ENCODE measurements around the gene FEZ2. TPM values are rescaled to one million over a fixed set of nuclear protein-coding genes. Genes with fewer than 3 reads are reported as not detected.

Gene FEZ2
- total and polyA plus RNA-seq, 9 of the 15 experiments (the other 6 are each of a cell fraction or from before 2014, with no cell fraction given), result 9.9 to 35.5 (median 20.1) TPM

DNA sequence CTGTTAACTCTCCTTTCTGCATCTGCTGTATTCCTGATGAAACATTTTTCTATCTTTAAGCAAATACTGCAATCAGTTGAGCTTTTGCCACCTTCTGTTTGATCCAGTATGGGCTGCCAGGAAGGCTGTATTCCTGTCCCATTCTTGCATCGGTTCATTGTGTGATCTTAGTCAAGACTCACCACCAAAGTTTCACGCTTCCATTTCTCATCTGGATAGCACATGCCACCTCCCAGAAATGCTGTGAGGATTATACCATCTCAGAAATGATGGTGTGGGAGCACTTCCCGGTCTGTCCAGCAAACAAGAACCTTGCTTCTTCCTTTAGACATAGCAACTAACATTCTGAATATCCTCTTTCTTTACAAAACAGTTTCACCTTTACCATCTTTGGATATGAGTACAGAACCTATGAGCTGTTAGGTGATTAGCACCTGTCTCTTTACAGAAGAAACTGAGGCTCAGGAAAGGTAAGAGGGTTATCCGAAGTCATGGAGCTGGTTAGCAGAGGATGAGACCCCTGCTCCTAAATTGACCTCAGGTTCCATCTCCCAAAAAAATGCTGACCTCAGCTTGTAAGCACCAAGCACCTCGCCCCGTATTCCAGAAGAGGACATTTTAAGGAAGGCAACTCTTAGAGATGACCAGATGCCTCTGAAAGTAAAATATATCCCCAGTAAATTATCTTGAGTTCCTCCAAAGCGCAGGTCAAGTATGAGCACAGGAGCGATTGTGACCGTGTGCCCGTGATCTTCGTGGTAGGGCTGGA, 56.8 kb downstream of the FEZ2 start (continued):
- TF ChIP-seq, protein P1, sequence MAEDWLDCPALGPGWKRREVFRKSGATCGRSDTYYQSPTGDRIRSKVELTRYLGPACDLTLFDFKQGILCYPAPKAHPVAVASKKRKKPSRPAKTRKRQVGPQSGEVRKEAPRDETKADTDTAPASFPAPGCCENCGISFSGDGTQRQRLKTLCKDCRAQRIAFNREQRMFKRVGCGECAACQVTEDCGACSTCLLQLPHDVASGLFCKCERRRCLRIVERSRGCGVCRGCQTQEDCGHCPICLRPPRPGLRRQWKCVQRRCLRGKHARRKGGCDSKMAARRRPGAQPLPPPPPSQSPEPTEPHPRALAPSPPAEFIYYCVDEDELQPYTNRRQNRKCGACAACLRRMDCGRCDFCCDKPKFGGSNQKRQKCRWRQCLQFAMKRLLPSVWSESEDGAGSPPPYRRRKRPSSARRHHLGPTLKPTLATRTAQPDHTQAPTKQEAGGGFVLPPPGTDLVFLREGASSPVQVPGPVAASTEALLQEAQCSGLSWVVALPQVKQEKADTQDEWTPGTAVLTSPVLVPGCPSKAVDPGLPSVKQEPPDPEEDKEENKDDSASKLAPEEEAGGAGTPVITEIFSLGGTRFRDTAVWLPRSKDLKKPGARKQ (CRISPR knock-in tag; IDR thresholded peaks at IDR 0.05), result no peak
- TF ChIP-seq, protein P2, sequence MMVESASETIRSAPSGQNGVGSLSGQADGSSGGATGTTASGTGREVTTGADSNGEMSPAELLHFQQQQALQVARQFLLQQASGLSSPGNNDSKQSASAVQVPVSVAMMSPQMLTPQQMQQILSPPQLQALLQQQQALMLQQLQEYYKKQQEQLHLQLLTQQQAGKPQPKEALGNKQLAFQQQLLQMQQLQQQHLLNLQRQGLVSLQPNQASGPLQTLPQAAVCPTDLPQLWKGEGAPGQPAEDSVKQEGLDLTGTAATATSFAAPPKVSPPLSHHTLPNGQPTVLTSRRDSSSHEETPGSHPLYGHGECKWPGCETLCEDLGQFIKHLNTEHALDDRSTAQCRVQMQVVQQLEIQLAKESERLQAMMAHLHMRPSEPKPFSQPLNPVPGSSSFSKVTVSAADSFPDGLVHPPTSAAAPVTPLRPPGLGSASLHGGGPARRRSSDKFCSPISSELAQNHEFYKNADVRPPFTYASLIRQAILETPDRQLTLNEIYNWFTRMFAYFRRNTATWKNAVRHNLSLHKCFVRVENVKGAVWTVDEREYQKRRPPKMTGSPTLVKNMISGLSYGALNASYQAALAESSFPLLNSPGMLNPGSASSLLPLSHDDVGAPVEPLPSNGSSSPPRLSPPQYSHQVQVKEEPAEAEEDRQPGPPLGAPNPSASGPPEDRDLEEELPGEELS (CRISPR knock-in tag; IDR thresholded peaks at IDR 0.05; ENCODE audit: borderline replicate concordance), result no peak
- TF ChIP-seq SAP30 (IDR thresholded peaks at IDR 0.05; ENCODE audit: borderline replicate concordance, insufficient read depth, low read depth, low read length, poor library complexity, severe bottlenecking) (no peak), ZFP36 (IDR thresholded peaks at IDR 0.05; ENCODE audit: low read depth, low read length, partially characterized antibody) (no peak), SNRNP70 (optimal IDR thresholded peaks at IDR 0.05; ENCODE audit: low read depth, low read length) (no peak), POLR2A (conservative IDR thresholded peaks at IDR 0.05) (no peak), BACH1 (tag; IDR thresholded peaks at IDR 0.05) (no peak), MAFG (tag; conservative IDR thresholded peaks at IDR 0.05) (peak; percentile 52), ZBTB17 (CRISPR knock-in tag; IDR thresholded peaks at IDR 0.05) (no peak), MYNN (IDR thresholded peaks at IDR 0.05) (no peak), MYNN (CRISPR knock-in tag; IDR thresholded peaks at IDR 0.05) (no peak), PCBP1 (IDR thresholded peaks at IDR 0.05; ENCODE audit: low read depth, low read length, poor library complexity, severe bottlenecking) (no peak), NR2C2 (CRISPR knock-in tag; IDR thresholded peaks at IDR 0.05) (no peak), NR2C2 (tag; IDR thresholded peaks at IDR 0.05) (no peak), ZZZ3 (IDR thresholded peaks at IDR 0.05) (no peak), ZNF583 (CRISPR knock-in tag; IDR thresholded peaks at IDR 0.05) (no peak), MAFK (IDR thresholded peaks at IDR 0.05; ENCODE audit: low read length) (peak; percentile 74), TCF3 (CRISPR knock-in tag; IDR thresholded peaks at IDR 0.05) (no peak), STAG1 (CRISPR knock-in tag; IDR thresholded peaks at IDR 0.05; ENCODE audit: borderline replicate concordance) (no peak), ZFP30 (CRISPR knock-in tag; IDR thresholded peaks at IDR 0.05; ENCODE audit: borderline replicate concordance) (no peak)
- TF ChIP-seq, protein P3, sequence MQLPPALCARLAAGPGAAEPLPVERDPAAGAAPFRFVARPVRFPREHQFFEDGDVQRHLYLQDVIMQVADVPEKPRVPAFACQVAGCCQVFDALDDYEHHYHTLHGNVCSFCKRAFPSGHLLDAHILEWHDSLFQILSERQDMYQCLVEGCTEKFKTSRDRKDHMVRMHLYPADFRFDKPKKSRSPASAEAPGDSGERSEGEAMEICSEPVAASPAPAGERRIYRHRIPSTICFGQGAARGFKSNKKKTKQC (CRISPR knock-in tag; IDR thresholded peaks at IDR 0.05), result no peak
- TF ChIP-seq, protein P4, sequence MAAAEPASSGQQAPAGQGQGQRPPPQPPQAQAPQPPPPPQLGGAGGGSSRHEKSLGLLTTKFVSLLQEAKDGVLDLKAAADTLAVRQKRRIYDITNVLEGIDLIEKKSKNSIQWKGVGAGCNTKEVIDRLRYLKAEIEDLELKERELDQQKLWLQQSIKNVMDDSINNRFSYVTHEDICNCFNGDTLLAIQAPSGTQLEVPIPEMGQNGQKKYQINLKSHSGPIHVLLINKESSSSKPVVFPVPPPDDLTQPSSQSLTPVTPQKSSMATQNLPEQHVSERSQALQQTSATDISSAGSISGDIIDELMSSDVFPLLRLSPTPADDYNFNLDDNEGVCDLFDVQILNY (CRISPR knock-in tag; IDR thresholded peaks at IDR 0.05), result no peak

Measured in K562 (cell line).